HepG2 (cell line): ENCODE results near the gene DNPEP. TPM values are rescaled to one million over a fixed set of nuclear protein-coding genes. Genes with fewer than 3 reads are reported as not detected.
A peak's percentile ranks its signal among the peaks of the same experiment; 100 is the strongest.

Experiments
- ATF2 ChIP-seq: sonication (generic); formaldehyde crosslinking; IDR thresholded peaks from 2 replicates; pipeline ENCODE4 v1.4.0; 2020; ENCODE audit warnings: missing genetic modification reagents
- CAMTA2 ChIP-seq: sonication (generic); formaldehyde crosslinking; IDR thresholded peaks from 2 replicates; pipeline ENCODE4 v1.4.0; 2020; ENCODE audit warnings: mild to moderate bottlenecking, missing genetic modification reagents, borderline replicate concordance
- CC2D1A ChIP-seq: sonication (generic); formaldehyde crosslinking; IDR thresholded peaks from 2 replicates; pipeline ENCODE4 v1.8.1; 2023; ENCODE audit warnings: mild to moderate bottlenecking, missing genetic modification reagents
- HNRNPUL1 ChIP-seq: fragments of 200-400 bp; formaldehyde crosslinking; IDR thresholded peaks from 2 replicates; pipeline ENCODE4 v1.6.1; 2017; ENCODE audit warnings: low read depth, mild to moderate bottlenecking, low read length, moderate library complexity
- JUND ChIP-seq: sonication (generic); formaldehyde crosslinking; IDR thresholded peaks from 2 replicates; pipeline ENCODE4 v1.8.0; 2022; ENCODE audit warnings: mild to moderate bottlenecking, missing genetic modification reagents
- MTF2 ChIP-seq: sonication (generic); formaldehyde crosslinking; IDR thresholded peaks from 2 replicates; pipeline ENCODE4 v1.5.0; 2020; ENCODE audit warnings: missing genetic modification reagents, borderline replicate concordance
- NRL ChIP-seq: sonication (generic); formaldehyde crosslinking; IDR thresholded peaks from 2 replicates; pipeline ENCODE4 v1.5.0; 2020; ENCODE audit warnings: missing genetic modification reagents, mild to moderate bottlenecking, moderate library complexity, borderline replicate concordance
- PRPF4 ChIP-seq: fragments of 200-400 bp; formaldehyde crosslinking; IDR thresholded peaks from 2 replicates; pipeline ENCODE4 v1.6.1; 2016; ENCODE audit warnings: low read length, low read depth; ENCODE audit not compliant: poor library complexity, severe bottlenecking
- RARA ChIP-seq: IDR thresholded peaks from 2 replicates; pipeline ENCODE4 v1.6.1; 2016; ENCODE audit warnings: missing genetic modification reagents, missing compliant biosample characterization
- STAT5B ChIP-seq: sonication (generic); formaldehyde crosslinking; IDR thresholded peaks from 2 replicates; pipeline ENCODE4 v1.4.0; 2020; ENCODE audit warnings: missing genetic modification reagents
- ZBTB1 ChIP-seq: sonication (generic); formaldehyde crosslinking; IDR thresholded peaks from 2 replicates; pipeline ENCODE4 v1.4.0; 2020; ENCODE audit warnings: missing genetic modification reagents, borderline replicate concordance
- ZBTB37 ChIP-seq: sonication (generic); formaldehyde crosslinking; IDR thresholded peaks from 2 replicates; pipeline ENCODE4 v1.4.0; 2020; ENCODE audit warnings: mild to moderate bottlenecking, missing genetic modification reagents
- ZBTB44 ChIP-seq: sonication (generic); formaldehyde crosslinking; IDR thresholded peaks from 2 replicates; pipeline ENCODE4 v1.4.0; 2020; ENCODE audit warnings: missing genetic modification reagents
- ZFP36L1 ChIP-seq: sonication (generic); formaldehyde crosslinking; IDR thresholded peaks from 2 replicates; pipeline ENCODE4 v1.8.0; 2022; ENCODE audit warnings: mild to moderate bottlenecking, missing genetic modification reagents, moderate library complexity
- ZNF232 ChIP-seq: sonication (generic); formaldehyde crosslinking; IDR thresholded peaks from 2 replicates; pipeline ENCODE4 v1.4.0; 2020; ENCODE audit warnings: missing genetic modification reagents, borderline replicate concordance
- ZNF280B ChIP-seq: sonication (generic); formaldehyde crosslinking; IDR thresholded peaks from 2 replicates; pipeline ENCODE4 v1.5.0; 2020; ENCODE audit warnings: missing genetic modification reagents, mild to moderate bottlenecking, borderline replicate concordance
- ZNF281 ChIP-seq: sonication (generic); formaldehyde crosslinking; IDR thresholded peaks from 2 replicates; pipeline ENCODE4 v1.4.0; 2020; ENCODE audit warnings: missing genetic modification reagents, borderline replicate concordance
- ZNF577 ChIP-seq: sonication (generic); formaldehyde crosslinking; IDR thresholded peaks from 2 replicates; pipeline ENCODE4 v1.4.0; 2020; ENCODE audit warnings: mild to moderate bottlenecking, low read depth, missing genetic modification reagents, borderline replicate concordance
- polyA plus RNA-seq, 8 experiments: library from polyadenylated mRNA; depleted of rRNA in 3 of 8; stranded (reverse) in 7 of 8; unstranded in 1 of 8; fragments of >200 nt; fragmentation: Illumina TruSeq in 4 of 8; extraction: Trizol in 4 of 8; gene quantifications; 2 replicates each; pipeline versions ENCODE4 v1.2.1 to v1.2.3, GENCODE V29; 2011 to 2016; ENCODE audit warnings: low read depth in 4 of 8, missing spikeins in 1 of 8, mixed read lengths in 1 of 8; ENCODE audit not compliant: insufficient read depth in 1 of 8
- total RNA-seq, 5 experiments: library from RNA; depleted of rRNA; stranded (reverse); fragments of >200 nt; fragmentation: Illumina TruSeq; extraction: Trizol; gene quantifications; 2 replicates each; pipeline ENCODE4 v1.2.3, GENCODE V29; 2016; ENCODE audit warnings: low read depth in 1 of 5

DNPEP gene
- total and polyA plus RNA-seq, 2 of the 13 experiments (the other 11 are each of a cell fraction or from before 2014, with no cell fraction given) = 104 to 109 TPM

- TF ChIP-seq PRPF4 (no peak), STAT5B (CRISPR knock-in tag) (0 out of 2 replicates have a peak, but pooled peaks have one; percentile 24), ZFP36L1 (no peak), ZBTB1 (CRISPR knock-in tag) (no peak), MTF2 (no peak; the same call in 1 of the 2 replicates), ZNF577 (CRISPR knock-in tag) (no peak), HNRNPUL1 (no peak), JUND (CRISPR knock-in tag) (no peak), RARA (CRISPR knock-in tag) (no peak; the same call in 1 of the 2 replicates), CC2D1A (CRISPR knock-in tag) (no peak), ZNF281 (no peak), ZNF280B (CRISPR knock-in tag) (peak; percentile 85; the same call in 1 of the 2 replicates), ZBTB37 (CRISPR knock-in tag) (no peak), ATF2 (CRISPR knock-in tag) (no peak), ZNF232 (CRISPR knock-in tag) (no peak), NRL (CRISPR knock-in tag) (peak; percentile 76; the same call in 1 of the 2 replicates), CAMTA2 (CRISPR knock-in tag) (no peak), ZBTB44 (CRISPR knock-in tag) (0 out of 2 replicates have a peak, but pooled peaks have one; percentile 68)
Measured at GRCh38 chr2:219387306-219388120, at the start of gene DNPEP (continued).
